ENCODE results near the gene OPN1LW. TPM values are rescaled to one million over a fixed set of nuclear protein-coding genes. Genes with fewer than 3 reads are reported as not detected.
"Not testable (repeated sequence)": the region's sequence is repeated elsewhere in the genome, so short reads cannot be mapped to it uniquely, and the experiment has no call there.

Gene OPN1LW
- total RNA-seq (2021; ENCODE audit: unreplicated experiment): not detected
- not detected in 2 replicates for polyA plus RNA-seq (2012)
- Bru-seq, nascent RNA: not detected
- BruChase-seq, experiment 1, labeled RNA remaining after a 6-hour chase: percentile 6 among the genes with signal in this experiment
- BruChase-seq, experiment 2, labeled RNA remaining after a 2-hour chase: not detected
- long read RNA-seq: 0 reads

DNA sequence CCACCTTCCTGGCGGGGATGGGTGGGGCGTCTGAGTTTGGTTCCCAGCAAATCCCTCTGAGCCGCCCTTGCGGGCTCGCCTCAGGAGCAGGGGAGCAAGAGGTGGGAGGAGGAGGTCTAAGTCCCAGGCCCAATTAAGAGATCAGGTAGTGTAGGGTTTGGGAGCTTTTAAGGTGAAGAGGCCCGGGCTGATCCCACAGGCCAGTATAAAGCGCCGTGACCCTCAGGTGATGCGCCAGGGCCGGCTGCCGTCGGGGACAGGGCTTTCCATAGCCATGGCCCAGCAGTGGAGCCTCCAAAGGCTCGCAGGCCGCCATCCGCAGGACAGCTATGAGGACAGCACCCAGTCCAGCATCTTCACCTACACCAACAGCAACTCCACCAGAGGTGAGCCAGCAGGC, at the start of gene OPN1LW:
Gene OPN1LW, plus strand, starts transcription at position 234 of the 400 bp plus-strand sequence. Its CDS starts 41 bp downstream, at position 275.
- H2AFZ ChIP-seq (ENCODE audit: low read depth, low read length, poor library complexity, severe bottlenecking); ATAC-seq; H3K9me3 ChIP-seq (ENCODE audit: control insufficient read depth in 1 of 2, insufficient read depth in 1 of 2, low read depth in 1 of 2, low read length in 2 of 2); H3K36me3 ChIP-seq (ENCODE audit: control insufficient read depth in 1 of 2, insufficient read depth in 2 of 2, low read length in 2 of 2); CTCF ChIA-PET; H3K27ac ChIP-seq (ENCODE audit: low read depth, low read length); DNase-seq (ENCODE audit: low read depth, low spot score); POLR2A ChIA-PET; H3K9me2 ChIP-seq (ENCODE audit: insufficient read depth); H3K4me2 ChIP-seq (ENCODE audit: low read length); H4K20me1 ChIP-seq (ENCODE audit: insufficient read depth); H3K4me3 ChIP-seq (replicated peaks in 1 of 2; ENCODE audit: low read depth in 1 of 2, low read length in 2 of 2); RAD21 ChIA-PET (ENCODE audit: low non-redundant PET in 1 of 2, low total read pairs in 2 of 2, uncharacterized antibody in 2 of 2, unreplicated experiment in 2 of 2); H3K27me3 ChIP-seq (ENCODE audit: insufficient read depth, low read length); H3K79me2 ChIP-seq (ENCODE audit: insufficient read depth, low read length); H3K4me1 ChIP-seq (ENCODE audit: control insufficient read depth in 1 of 2, insufficient read depth in 2 of 2, low read length in 2 of 2); H3K9ac ChIP-seq (ENCODE audit: low read length); BruUV-seq (replicated peaks); intact Hi-C loops (cut with micrococcal nuclease): not testable (repeated sequence)

DNA sequence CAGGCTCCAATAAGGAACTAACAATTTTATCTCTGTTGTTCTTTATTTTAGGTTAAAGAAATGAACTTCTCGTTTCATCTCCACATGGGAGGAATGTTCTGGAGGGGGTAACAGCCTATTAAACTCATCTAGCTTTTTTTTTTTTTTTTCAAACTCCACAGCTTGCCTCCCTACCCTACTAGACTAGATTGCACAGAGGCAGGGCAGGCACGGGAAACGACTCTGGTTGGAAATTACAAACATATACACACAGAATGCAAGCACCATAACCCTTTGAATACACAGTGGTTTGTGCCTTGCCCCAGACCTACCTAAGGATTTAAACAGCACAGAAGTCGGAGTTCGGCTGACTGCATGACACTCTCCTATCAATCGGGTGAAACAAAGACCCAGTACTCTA, 49.2 kb upstream of the OPN1LW start:
- no peak overlapping the region for H3K4me3 ChIP-seq (replicated peaks in 1 of 2; ENCODE audit: low read depth in 1 of 2, low read length in 2 of 2)
- ATAC-seq (no peak), DNase-seq (ENCODE audit: low read depth, low spot score) (no peak)
- ChIA-PET POLR2A (no interaction called here), CTCF (no interaction called here), RAD21 (ENCODE audit: low non-redundant PET in 1 of 2, low total read pairs in 2 of 2, uncharacterized antibody in 2 of 2, unreplicated experiment in 2 of 2) (no interaction called here)
- H3K9ac ChIP-seq (ENCODE audit: low read length): no peak overlapping the region
- no peak overlapping the region for H2AFZ ChIP-seq (ENCODE audit: low read depth, low read length, poor library complexity, severe bottlenecking)
- intact Hi-C loops (cut with micrococcal nuclease): no loop called here
- no peaks in the 10 kb centered on the region for H3K9me2 ChIP-seq (ENCODE audit: insufficient read depth)
- peaks cover 8 to 15% of the 10 kb centered on the region in 2 experiments for H3K4me1 ChIP-seq (ENCODE audit: control insufficient read depth in 1 of 2, insufficient read depth in 2 of 2, low read length in 2 of 2)
- no peak overlapping the region for H3K27ac ChIP-seq (ENCODE audit: low read depth, low read length)
- H3K27me3 ChIP-seq (ENCODE audit: insufficient read depth, low read length): no peaks in the 10 kb centered on the region
- H3K36me3 ChIP-seq (ENCODE audit: control insufficient read depth in 1 of 2, insufficient read depth in 2 of 2, low read length in 2 of 2): no peaks in the 10 kb centered on the region
- no peaks in the 10 kb centered on the region for H3K9me3 ChIP-seq (ENCODE audit: control insufficient read depth in 1 of 2, insufficient read depth in 1 of 2, low read depth in 1 of 2, low read length in 2 of 2)
- no peaks in the 10 kb centered on the region for H4K20me1 ChIP-seq (ENCODE audit: insufficient read depth)
- H3K79me2 ChIP-seq (ENCODE audit: insufficient read depth, low read length): peaks cover 69% of the 10 kb centered on the region
- BruUV-seq (replicated peaks): no TSS peak
- H3K4me2 ChIP-seq (ENCODE audit: low read length): no peak overlapping the region
- TF ChIP-seq, protein P1, sequence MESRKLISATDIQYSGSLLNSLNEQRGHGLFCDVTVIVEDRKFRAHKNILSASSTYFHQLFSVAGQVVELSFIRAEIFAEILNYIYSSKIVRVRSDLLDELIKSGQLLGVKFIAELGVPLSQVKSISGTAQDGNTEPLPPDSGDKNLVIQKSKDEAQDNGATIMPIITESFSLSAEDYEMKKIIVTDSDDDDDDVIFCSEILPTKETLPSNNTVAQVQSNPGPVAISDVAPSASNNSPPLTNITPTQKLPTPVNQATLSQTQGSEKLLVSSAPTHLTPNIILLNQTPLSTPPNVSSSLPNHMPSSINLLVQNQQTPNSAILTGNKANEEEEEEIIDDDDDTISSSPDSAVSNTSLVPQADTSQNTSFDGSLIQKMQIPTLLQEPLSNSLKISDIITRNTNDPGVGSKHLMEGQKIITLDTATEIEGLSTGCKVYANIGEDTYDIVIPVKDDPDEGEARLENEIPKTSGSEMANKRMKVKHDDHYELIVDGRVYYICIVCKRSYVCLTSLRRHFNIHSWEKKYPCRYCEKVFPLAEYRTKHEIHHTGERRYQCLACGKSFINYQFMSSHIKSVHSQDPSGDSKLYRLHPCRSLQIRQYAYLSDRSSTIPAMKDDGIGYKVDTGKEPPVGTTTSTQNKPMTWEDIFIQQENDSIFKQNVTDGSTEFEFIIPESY (IDR thresholded peaks at IDR 0.05; ENCODE audit: extremely low read depth, insufficient replicate concordance, low read length): no peak
- TF ChIP-seq YY1 (IDR thresholded peaks at IDR 0.05; ENCODE audit: extremely low read depth, insufficient replicate concordance, low read depth, low read length) (no peak), FOSL1 (IDR thresholded peaks at IDR 0.05; ENCODE audit: low read depth) (no peak), POLR2A (IDR thresholded peaks at IDR 0.05; ENCODE audit: borderline replicate concordance, extremely low read depth, insufficient read depth, insufficient read length) (no peak), SP1 (IDR thresholded peaks at IDR 0.05; ENCODE audit: low read depth) (no peak), SIN3A (IDR thresholded peaks at IDR 0.05; ENCODE audit: low read depth) (no peak), SRF (IDR thresholded peaks at IDR 0.05; ENCODE audit: low read depth) (no peak), CEBPB (IDR thresholded peaks at IDR 0.05; ENCODE audit: low read depth) (no peak), EGR1 (IDR thresholded peaks at IDR 0.05; ENCODE audit: low read depth) (no peak), CBX3 (IDR thresholded peaks at IDR 0.05; ENCODE audit: low read depth) (no peak), JUND (IDR thresholded peaks at IDR 0.05) (no peak), EZH2 (IDR thresholded peaks at IDR 0.05) (no peak), TCF7L2 (IDR thresholded peaks at IDR 0.05; ENCODE audit: borderline replicate concordance, extremely low read depth, insufficient read depth, insufficient read length) (no peak), ZFX (IDR thresholded peaks at IDR 0.05) (no peak)
- TF ChIP-seq, protein P2, sequence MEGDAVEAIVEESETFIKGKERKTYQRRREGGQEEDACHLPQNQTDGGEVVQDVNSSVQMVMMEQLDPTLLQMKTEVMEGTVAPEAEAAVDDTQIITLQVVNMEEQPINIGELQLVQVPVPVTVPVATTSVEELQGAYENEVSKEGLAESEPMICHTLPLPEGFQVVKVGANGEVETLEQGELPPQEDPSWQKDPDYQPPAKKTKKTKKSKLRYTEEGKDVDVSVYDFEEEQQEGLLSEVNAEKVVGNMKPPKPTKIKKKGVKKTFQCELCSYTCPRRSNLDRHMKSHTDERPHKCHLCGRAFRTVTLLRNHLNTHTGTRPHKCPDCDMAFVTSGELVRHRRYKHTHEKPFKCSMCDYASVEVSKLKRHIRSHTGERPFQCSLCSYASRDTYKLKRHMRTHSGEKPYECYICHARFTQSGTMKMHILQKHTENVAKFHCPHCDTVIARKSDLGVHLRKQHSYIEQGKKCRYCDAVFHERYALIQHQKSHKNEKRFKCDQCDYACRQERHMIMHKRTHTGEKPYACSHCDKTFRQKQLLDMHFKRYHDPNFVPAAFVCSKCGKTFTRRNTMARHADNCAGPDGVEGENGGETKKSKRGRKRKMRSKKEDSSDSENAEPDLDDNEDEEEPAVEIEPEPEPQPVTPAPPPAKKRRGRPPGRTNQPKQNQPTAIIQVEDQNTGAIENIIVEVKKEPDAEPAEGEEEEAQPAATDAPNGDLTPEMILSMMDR (IDR thresholded peaks at IDR 0.05 in 2 of 3, conservative IDR thresholded peaks at IDR 0.05 in 1 of 3; ENCODE audit: borderline replicate concordance in 1 of 3, insufficient read depth in 1 of 3, low read depth in 2 of 3, low read length in 2 of 3): no peak
- TF ChIP-seq, protein P3, sequence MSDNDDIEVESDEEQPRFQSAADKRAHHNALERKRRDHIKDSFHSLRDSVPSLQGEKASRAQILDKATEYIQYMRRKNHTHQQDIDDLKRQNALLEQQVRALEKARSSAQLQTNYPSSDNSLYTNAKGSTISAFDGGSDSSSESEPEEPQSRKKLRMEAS (IDR thresholded peaks at IDR 0.05): no peak
- TF ChIP-seq, protein P4, sequence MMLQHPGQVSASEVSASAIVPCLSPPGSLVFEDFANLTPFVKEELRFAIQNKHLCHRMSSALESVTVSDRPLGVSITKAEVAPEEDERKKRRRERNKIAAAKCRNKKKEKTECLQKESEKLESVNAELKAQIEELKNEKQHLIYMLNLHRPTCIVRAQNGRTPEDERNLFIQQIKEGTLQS (IDR thresholded peaks at IDR 0.05): no peak
